Gastrocnemius medialis (tissue), 4 donors: Measurements from ENCODE around the gene ADAM19. TPM values are rescaled to one million over a fixed set of nuclear protein-coding genes. Genes with fewer than 3 reads are reported as not detected.

Source experiments
- ATAC-seq, 2 donors: fragments of 150-250 bp; one replicate each; pipeline ENCODE4 v1.9.1; 2016
- DNase-seq, 2 donors: peaks; one replicate each; pipeline ENCODE4 v3.0.0-alpha.2; 2019
- H3K27ac ChIP-seq, 4 donors: fragments of 200-600 bp; sonication (generic); 1 replicate in 1 of 4; 2 replicates in 3 of 4; pipeline ENCODE4 v1.5.1; 2016 to 2018; ENCODE audit warnings: mild to moderate bottlenecking in 2 of 4, moderate library complexity in 1 of 4
- H3K27me3 ChIP-seq, 3 donors: fragments of 200-600 bp; sonication (generic) in 2 of 3; 1 replicate in 1 of 3; 2 replicates in 2 of 3; pipeline versions ENCODE4 v1.5.1 to v1.6.0; 2016 to 2019; ENCODE audit warnings: mild to moderate bottlenecking in 1 of 3, moderate library complexity in 1 of 3
- H3K36me3 ChIP-seq, 2 donors: fragments of 200-600 bp; sonication (generic) in 1 of 2; one replicate each; pipeline ENCODE4 v1.5.1; 2017 to 2018
- H3K4me1 ChIP-seq, 2 donors: fragments of 200-600 bp; sonication (generic) in 1 of 2; one replicate each; pipeline ENCODE4 v1.5.1; 2016 to 2017; ENCODE audit warnings: mild to moderate bottlenecking in 2 of 2
- H3K4me3 ChIP-seq, 4 donors: fragments of 200-600 bp; sonication (generic) in 3 of 4; 1 replicate in 1 of 4; 2 replicates in 3 of 4; pipeline ENCODE4 v1.5.1; 2016 to 2019; ENCODE audit warnings: mild to moderate bottlenecking in 2 of 4
- H3K9me3 ChIP-seq, 3 donors: fragments of 200-600 bp; sonication (generic) in 2 of 3; 1 replicate in 1 of 3; 2 replicates in 2 of 3; pipeline ENCODE4 v1.5.1; 2016 to 2019
- POLR2A ChIP-seq, 2 donors: fragments of 450-650 bp; IDR thresholded peaks; one replicate each; pipeline ENCODE4 v1.6.1; 2017; ENCODE audit warnings: antibody characterized with exemption in 2 of 2, mild to moderate bottlenecking in 2 of 2, moderate library complexity in 2 of 2
- in situ Hi-C, 4 donors: fragments of 200-750 bp; cut with MboI; loops; one replicate each; pipeline versions ENCODE4 v1.15.0 to v1.8.0; 2017; ENCODE audit warnings: low sequenced_read_pairs in 4 of 4
- intact Hi-C: fragments of 100-400 bp; cut with DNase I; formaldehyde crosslinking; loops from one replicate; pipeline ENCODE4 v1.15.1; 2023; ENCODE audit warnings: low total_unique reads
- total RNA-seq, 4 donors: library from RNA; depleted of rRNA; stranded (reverse); fragments of >200 nt; gene quantifications; one replicate each; pipeline versions ENCODE4 v1.1.0 to v1.2.3, GENCODE V29; 2016
- TF ChIP-seq, protein P1 (sequence below), 5 experiments: fragments of 450-650 bp in 3 of 5; fragments of 200-600 bp in 2 of 5; sonication (generic) in 2 of 5; IDR thresholded peaks in 4 of 5; conservative IDR thresholded peaks in 1 of 5; 1 replicate in 4 of 5; 2 replicates in 1 of 5; pipeline ENCODE4 v1.5.1; 2016 to 2019; ENCODE audit warnings: antibody characterized with exemption in 5 of 5, mild to moderate bottlenecking in 3 of 5, moderate library complexity in 3 of 5

Gene ADAM19
- total RNA-seq, 4 donors from 2014 or later, result 0.39 to 0.97 (median 0.76) TPM

DNA sequence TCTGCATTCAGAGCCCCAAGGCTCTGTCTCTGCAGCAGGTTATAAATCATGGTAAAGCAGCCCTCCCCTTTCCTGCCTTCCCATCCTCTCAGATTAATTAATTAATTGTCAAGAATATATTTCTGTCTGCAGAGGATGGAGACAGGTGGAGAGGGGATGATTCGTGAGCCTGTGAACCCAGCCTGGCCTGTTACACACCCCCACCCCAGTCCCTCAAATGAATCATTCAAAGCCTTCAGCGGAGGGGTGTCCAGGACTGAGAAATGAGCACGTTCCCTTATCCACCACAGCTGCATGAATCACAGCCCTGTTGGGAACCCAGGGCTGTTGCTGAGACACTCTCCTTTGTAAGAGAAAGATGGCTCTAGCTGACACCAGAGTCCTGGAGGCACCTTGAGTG is 59.6 kb downstream of the ADAM19 start:
- no peaks in the 10 kb centered on the region for H3K27me3 ChIP-seq
- no peaks in the 10 kb centered on the region for H3K36me3 ChIP-seq
- ATAC-seq (no peak), DNase-seq (no peak)
- H3K4me3 ChIP-seq, result no peak overlapping the region
- TF ChIP-seq POLR2A (IDR thresholded peaks at IDR 0.05), result no peak
- TF ChIP-seq, protein P1, sequence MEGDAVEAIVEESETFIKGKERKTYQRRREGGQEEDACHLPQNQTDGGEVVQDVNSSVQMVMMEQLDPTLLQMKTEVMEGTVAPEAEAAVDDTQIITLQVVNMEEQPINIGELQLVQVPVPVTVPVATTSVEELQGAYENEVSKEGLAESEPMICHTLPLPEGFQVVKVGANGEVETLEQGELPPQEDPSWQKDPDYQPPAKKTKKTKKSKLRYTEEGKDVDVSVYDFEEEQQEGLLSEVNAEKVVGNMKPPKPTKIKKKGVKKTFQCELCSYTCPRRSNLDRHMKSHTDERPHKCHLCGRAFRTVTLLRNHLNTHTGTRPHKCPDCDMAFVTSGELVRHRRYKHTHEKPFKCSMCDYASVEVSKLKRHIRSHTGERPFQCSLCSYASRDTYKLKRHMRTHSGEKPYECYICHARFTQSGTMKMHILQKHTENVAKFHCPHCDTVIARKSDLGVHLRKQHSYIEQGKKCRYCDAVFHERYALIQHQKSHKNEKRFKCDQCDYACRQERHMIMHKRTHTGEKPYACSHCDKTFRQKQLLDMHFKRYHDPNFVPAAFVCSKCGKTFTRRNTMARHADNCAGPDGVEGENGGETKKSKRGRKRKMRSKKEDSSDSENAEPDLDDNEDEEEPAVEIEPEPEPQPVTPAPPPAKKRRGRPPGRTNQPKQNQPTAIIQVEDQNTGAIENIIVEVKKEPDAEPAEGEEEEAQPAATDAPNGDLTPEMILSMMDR (IDR thresholded peaks at IDR 0.05 in 4 of 5, conservative IDR thresholded peaks at IDR 0.05 in 1 of 5), result no peak
- peaks cover 12 to 36% of the 10 kb centered on the region in 2 donors for H3K4me1 ChIP-seq
- no peaks in the 10 kb centered on the region for H3K9me3 ChIP-seq
- intact Hi-C loops, result loop anchor here (5.0 kb wide), 1 partner anchor 56 kb away; no protein-coding TSS in a partner anchor
- H3K27ac ChIP-seq, result peak overlapping the region in 3 of 4 donors; percentile 24 to 56 (median 36)
- in situ Hi-C loops, result no loop called here

DNA sequence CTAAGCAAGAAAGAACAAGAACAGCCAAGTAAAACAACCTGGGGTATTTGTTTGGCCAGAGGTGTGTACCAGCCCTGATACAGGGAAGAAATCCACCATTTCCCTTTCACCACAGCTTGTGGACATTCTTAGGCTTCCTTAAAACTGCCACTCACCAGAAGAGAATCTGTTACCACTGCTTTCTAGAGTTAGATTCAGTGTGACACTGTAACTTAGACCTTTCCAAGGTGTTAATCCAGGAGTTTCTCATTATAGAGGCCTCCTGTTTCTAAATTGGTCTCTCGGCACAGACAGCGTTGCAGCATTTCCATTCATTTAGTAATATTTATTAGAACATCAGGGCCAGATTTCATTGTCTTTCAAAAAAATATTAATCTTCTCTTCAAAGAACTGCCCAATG is 60.6 kb downstream of the ADAM19 start:
- DNase-seq (no peak), ATAC-seq (no peak)
- intact Hi-C loops, result loop anchor here (5.0 kb wide), 1 partner anchor 57 kb away; no protein-coding TSS in a partner anchor
- H3K36me3 ChIP-seq, result no peaks in the 10 kb centered on the region
- in situ Hi-C loops, result no loop called here
- H3K27ac ChIP-seq, result no peak overlapping the region
- H3K9me3 ChIP-seq, result no peaks in the 10 kb centered on the region
- TF ChIP-seq, protein P1 (IDR thresholded peaks at IDR 0.05 in 4 of 5, conservative IDR thresholded peaks at IDR 0.05 in 1 of 5), result no peak
- no peak for TF ChIP-seq POLR2A (IDR thresholded peaks at IDR 0.05)
- peaks cover 12 to 39% of the 10 kb centered on the region in 2 donors for H3K4me1 ChIP-seq
- H3K27me3 ChIP-seq, result no peaks in the 10 kb centered on the region
- H3K4me3 ChIP-seq, result no peak overlapping the region

DNA sequence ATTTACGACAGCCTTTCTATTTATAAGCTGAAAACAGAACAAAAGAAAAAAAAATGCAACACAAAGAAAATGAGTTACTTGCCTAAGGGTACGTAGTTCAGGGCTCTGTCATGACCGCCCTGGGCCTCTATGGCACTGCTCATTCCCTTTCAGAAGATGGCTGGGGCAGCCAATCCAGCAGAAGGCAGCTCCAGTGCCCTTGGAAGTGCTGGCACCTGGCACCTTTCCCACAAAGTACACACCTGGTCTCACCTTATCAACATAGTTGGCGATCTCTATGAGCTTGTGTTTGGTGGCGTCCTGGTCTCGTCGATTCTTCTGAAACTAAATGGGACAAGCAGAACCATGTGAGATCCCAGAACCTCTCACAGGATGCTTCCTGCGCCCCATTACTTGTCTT is 62.4 kb downstream of the ADAM19 start:
- Histone ChIP-seq H3K4me3 (no peak overlapping the region), H3K27me3 (no peaks in the 10 kb centered on the region), H3K27ac (no peak overlapping the region), H3K4me1 (peaks cover 12 to 39% of the 10 kb centered on the region in 2 donors), H3K36me3 (peaks cover 0 to 4% of the 10 kb centered on the region in 2 donors), H3K9me3 (no peaks in the 10 kb centered on the region)
- intact Hi-C loops, result no loop called here
- in situ Hi-C loops, result no loop called here
- DNase-seq (no peak), ATAC-seq (no peak)
- no peak for TF ChIP-seq POLR2A (IDR thresholded peaks at IDR 0.05)
- TF ChIP-seq, protein P1 (IDR thresholded peaks at IDR 0.05 in 4 of 5, conservative IDR thresholded peaks at IDR 0.05 in 1 of 5), result no peak

DNA sequence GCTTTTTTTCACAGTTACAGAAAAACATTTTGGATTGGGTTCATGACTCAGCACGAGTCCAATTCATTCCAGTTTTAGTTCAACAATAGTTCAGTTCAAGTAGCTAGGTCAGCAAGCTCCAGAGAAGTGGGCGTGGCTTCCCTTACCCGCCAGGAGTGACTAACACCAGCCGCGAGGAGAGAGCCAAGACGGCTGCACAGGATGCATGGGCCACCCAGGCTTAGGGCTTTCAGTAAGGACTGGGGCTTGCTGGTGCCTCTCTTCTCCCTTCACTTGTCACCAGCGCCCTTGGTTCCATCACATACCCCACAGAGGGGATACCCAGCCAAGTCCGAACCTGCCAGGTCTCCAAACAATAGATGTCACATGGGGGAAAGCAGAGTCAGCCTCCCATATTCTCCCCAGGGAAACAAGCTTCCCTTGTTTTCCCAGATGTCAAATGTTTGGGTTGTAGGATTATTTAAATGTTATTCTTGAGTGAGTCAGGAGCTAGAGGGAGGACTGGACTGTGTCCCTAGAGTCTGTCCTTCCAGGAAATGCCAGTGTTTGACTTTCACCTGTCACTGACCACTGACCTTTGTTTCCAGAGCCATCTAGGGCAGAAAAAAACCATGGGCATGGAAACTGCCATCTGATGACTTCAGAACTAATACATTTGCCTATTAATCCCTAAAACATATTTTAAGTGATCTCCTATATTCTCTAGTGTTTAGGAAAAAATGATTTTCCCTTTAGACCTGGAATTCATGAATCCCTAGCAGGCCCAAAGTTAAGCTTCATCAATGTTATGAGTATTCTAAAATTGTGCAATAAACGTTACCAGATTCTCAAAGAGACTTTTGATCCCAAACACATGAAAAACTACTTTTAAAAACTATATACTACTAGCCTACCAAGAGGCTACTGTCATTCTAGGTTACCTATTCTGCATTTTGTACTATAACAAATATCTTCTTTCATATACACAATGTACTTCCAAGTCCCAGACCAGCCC is 63.6 kb downstream of the ADAM19 start:
- no peaks in the 10 kb centered on the region for H3K27me3 ChIP-seq
- intact Hi-C loops (no loop called here), in situ Hi-C loops (no loop called here)
- ATAC-seq (peak; percentile 94), DNase-seq (peak; percentile 82 to 87)
- H3K4me3 ChIP-seq, result no peak overlapping the region
- H3K36me3 ChIP-seq, result peaks cover 0 to 4% of the 10 kb centered on the region in 2 donors
- TF ChIP-seq, protein P1 (IDR thresholded peaks at IDR 0.05 in 4 of 5, conservative IDR thresholded peaks at IDR 0.05 in 1 of 5), result no peak
- TF ChIP-seq POLR2A (IDR thresholded peaks at IDR 0.05), result no peak
- H3K27ac ChIP-seq, result peak overlapping the region; percentile 36 to 63 (median 54)
- peaks cover 12 to 36% of the 10 kb centered on the region in 2 donors for H3K4me1 ChIP-seq
- H3K9me3 ChIP-seq, result no peaks in the 10 kb centered on the region
